NCI-H2029 treated with DMSO at 0.1 percent for 48 hours (cell line): ENCODE data around the gene TPM4.
"Not testable (repeated sequence)": the region's sequence is repeated elsewhere in the genome, so short reads cannot be mapped to it uniquely, and the experiment has no call there.

Experiments used
- DNase-seq: peaks from one replicate; lab custom pipeline; 2025; lab: John Stamatoyannopoulos, UW

The TPM4 gene

DNA sequence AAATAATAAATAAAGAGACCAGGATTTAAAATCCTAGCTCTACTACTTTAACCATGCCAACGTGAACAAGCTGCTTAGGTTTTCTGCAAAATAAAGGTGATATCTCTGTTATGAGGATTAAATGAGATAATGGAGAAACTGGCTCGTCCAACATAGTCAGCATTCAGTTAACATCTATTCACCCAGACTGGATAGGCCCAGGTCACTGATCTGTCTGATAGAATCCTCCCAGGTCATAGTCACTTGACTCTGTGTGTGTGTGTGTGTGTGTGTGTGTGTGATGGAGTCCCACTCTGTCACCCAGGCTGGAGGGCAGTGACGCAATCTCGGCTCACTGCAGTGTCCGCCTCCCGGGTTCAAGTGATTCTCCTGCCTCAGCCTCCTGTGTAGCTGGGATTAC is 22.5 kb downstream of the TPM4 start:
- DNase-seq, result no peak

GRCh38 chr19:16099314-16099965 is 23.1 kb downstream of the TPM4 start:
- DNase-seq, result not testable (repeated sequence)

DNA sequence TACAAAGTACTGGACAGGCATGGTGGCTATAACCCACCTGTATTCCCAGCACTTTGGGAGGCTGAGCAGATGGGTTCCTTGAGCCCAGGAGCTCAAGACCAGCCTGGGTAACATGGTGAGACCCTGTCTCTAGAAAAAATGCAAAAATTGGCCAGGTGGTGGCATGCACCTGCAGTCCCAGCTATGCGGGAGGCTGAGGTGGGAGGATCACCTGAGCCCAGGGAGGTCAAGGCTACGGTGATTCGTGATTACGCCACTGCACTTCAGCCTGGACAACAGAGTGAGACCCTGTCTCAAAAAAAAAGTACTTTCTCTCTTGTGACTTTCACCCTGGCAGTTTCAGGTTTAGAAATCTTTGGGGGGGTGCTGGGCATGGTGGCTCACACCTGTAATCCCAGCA is 24.2 kb downstream of the TPM4 start:
- no peak for DNase-seq

DNA sequence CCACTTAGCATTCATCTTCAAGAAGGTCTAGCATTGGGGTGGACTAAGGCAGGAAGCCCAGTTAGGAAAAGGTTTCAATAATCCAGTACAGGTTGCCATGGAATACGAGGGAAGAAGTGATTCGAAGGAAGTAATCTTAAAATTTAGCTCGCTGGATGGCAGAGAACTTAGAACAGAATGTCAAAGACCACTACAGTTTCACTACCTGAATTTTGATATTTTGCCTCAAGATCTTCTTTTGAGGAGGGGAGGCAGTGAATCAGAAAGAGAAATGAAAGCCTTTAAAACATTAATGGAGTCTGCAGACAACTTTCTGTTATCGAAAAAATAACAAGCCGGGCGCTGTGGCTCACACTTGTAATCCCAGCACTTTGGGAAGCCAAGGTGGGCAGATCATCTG is 28.4 kb downstream of the TPM4 start:
- no peak for DNase-seq

- DNase-seq, result no peak
Observed at GRCh38 chr19:16106121-16106520, 29.8 kb downstream of the TPM4 start.

DNA sequence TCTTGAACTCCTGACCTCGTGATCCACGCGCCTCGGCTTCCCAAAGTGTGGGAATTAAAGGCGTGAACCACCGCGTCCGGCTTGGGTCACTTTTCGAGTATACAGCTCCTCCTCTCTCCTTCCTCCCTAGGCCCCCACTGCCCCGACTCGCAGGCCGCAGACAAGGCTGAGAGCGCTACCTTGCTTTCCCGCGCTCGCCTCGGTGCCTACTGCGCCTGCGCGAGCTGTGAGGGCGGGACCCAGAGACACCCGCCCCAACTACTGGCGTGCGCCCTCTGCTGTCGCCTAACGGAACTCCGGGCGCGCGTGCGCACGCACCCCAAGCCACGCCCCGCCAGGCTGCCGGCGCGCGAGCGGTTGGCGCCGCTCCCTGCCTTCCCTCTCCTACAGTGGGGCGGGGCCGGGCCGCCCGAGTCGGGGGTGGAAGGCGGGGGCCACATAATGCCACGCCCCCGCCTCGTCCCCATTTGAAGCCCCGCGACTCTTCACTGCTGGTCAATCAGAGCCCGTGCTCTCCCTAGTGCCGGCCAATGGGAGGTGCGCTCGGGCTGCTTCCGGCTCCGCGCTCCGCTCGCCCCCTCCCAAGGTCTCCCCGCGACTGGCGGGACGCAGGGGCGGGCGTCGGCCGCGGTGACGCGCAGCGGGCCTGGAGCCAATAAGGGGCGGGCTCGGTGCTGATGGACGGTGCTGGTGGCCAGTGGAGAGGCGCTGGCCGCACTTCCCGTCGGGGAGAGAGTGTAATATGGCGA is 35.0 kb downstream of the TPM4 start, which contains the start of gene RAB8A:
TSS of gene RAB8A (plus strand) at position 730 of the 749 bp plus-strand sequence. CDS start at position 743, 13 bp downstream.
- DNase-seq, result peak; percentile 93

DNA sequence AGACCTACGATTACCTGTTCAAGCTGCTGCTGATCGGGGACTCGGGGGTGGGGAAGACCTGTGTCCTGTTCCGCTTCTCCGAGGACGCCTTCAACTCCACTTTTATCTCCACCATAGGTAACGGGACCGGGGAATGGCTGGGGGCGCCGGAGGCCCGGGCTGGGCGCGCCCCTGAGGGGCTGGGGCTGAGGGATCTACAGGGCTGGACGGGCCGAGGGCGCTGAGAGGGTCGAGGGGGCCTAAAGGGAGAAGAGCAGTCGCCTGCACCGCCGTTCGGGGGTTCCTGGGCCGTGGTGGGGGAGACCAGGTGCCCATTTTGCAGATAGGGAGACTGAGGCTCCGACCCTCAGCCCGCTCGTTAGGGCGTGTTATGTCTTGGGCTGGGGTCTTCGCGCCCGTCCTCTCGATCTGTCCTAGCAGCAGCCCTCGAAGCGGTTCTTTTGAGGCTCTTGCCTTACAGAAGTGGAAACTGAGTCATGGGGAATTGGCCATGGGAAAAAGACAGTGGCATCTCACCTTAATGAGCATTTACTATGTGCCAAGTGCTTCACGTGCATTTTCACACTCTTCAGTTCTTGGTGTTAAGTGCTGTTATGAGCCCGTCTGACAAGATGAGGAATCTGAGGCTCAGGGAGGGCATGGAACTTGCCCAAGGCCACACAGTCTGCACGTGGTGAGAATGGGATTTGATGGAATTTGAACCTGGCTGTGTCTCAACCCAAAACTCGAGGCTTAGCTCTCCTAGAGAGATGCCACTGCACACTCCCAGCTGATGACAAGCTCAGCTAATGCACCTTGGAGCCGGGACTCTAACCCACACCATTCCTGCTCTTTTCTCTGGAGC is 35.8 kb downstream of the TPM4 start:
- DNase-seq, result no peak

DNA sequence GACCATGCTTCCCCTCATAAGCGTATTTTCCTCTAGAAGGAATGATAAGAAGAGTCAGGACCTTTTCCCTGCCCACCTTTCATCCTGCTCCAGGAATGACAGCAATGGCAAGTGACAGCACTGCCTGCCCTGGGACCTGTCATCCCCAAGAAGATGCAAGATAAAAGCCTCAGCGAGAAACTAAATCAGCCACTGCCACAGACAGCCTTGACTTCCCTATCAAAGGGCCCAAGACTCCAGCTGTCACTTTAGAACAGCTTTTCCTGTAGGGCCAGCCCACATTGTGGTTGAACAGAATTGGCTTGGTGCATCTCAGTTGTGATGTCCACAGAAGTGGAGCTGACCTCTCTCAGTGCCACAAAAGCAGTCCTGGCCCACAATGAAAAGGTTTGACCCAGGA is 36.5 kb downstream of the TPM4 start:
- no peak for DNase-seq

- no peak for DNase-seq
Observed at GRCh38 chr19:16113727-16114126, 37.4 kb downstream of the TPM4 start.

GRCh38 chr19:16115301-16116039 is 39.2 kb downstream of the TPM4 start:
- DNase-seq, result peak; percentile 23

DNA sequence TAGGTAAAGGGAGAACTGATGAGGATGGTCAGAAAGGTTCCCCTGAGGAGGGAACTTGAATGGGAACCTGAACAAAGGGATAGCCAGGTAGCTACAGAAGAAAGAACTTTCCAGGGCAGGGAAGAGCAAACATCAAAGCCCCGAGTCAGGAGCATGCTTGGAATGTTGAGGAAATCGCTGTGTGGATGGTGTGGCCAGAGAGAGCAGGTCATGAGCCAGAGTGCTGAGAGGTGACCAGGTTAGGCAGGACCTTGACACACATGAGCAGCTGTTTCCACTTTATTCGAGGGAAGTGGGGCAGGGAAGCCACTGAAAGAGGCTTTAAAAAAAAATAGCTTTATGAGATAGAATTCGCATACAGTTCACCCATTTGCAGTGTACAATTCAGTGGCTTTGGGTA is 39.8 kb downstream of the TPM4 start:
- DNase-seq, result no peak

GRCh38 chr19:16117594-16118033 is 41.3 kb downstream of the TPM4 start:
- DNase-seq, result no peak

DNA sequence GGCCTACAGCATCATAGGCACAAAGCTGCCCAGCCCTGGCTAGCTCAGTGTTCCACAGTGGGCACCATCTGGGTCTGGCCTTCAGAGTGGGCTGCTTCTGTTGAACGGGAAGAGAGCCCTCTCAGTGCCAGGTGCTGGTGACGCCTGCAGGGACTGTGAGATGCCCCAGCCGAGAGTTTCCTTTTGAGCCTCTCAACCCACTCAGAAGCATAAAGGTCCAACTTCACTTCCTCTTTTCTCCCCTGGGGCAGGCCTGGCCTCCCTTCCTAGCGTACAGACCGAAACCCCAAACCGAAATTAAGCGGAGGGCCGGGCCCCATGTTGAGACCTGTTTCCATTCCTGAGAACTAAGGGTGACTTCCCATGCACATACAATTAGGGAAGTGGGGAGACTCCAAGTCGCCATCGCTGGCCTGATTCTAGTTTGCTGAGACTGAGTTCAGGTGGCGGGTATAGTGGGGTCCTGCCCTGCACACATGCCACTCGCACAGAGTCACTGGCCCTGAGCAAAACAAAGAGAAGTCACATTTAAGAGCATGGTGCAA is 42.3 kb downstream of the TPM4 start:
- no peak for DNase-seq

DNA sequence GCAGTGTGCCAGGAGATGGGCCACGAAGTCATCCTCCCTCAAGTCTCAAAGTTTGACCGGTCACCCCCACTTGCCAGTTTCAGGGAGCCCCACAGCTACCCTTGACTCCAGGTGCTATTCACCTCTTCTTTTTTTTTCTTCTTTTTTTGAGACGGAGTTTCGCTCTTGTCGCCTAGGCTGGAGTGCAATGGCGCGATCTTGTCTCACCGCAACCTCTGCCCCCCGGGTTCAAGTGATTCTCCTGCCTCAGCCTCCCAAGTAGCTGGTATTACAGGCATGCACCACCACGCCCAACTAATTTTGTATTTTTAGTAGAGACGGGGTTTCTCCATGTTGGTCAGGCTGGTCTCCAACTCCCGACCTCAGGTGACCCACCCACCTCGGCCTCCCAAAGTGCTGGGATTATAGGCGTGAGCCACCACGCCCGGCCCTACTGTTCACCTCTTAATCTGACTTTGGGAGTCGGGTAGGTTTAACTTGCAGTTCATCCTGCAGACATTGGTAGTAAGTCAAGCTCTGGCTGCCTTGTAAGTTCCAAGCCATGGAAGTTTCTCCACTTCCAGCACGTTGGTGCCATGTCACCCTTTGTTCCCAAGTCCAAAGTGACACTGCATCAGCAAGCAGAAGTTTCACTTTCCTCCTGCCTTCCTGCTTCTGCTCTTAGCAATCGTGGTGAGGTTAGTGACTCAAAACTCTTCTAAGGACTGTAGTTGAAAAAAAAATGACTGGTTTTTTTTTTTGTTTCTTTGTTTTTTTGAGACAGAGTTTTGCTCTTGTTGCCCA is 43.0 kb downstream of the TPM4 start:
- not testable (repeated sequence) for DNase-seq

DNA sequence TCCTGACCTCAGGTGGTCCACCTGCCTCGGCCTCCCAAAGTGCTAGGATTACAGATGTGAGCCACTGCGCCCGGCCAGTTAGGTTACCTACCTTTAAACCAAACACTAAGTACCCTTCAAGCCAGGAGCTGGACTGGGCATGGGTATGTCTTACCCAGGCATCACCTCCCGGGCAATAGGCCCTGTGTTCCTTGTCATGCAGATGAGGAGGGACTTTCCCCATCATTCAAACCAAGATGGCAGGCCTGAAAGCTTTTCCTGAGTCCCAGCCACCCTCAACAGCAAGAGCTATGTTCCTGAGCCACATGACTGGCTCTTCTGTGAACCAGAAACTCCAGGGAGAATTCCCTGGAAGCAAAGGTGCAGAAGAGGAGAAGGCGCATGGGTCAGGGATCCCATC is 44.8 kb downstream of the TPM4 start:
- DNase-seq, result no peak

DNA sequence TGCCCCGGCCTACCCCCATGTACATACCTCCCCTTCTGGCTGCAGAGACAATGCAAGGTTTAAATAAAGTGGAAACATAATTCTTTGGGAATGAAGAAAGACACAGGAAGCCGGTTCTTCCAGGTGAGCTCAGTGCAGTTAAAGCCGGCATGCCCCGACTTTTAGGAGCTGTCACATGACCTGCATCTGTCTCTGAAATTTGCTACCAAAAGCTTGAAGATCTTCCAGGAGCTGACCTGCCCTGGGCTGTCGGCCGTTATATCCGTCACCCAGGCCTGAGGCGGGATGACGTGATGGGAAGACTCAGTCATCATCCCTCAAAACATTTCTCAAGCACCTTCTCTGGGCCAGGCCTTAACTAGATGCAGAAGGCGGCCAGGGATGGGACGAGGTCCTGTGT is 45.7 kb downstream of the TPM4 start:
- DNase-seq, result no peak

DNA sequence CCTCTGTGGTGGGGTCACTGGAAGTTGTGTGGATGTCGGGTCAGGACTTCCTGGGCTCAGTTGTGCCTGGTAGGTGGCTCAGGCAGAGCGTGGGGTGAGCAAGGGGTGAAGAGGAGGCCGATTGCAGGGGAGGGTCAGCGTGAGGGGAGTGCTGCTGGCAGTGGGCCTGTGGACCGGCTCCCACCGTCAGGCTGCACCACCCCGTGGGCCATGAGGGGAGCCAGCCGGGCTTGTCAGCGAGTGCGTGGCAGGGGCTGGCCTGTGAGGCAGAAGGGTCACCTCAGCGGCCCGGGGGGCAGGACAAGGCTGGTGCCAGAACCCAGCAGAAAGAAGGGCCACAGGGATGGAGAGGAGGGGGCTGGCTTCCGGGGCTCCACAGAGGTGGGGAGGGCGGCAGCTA is 48.7 kb downstream of the TPM4 start:
- DNase-seq, result no peak

DNA sequence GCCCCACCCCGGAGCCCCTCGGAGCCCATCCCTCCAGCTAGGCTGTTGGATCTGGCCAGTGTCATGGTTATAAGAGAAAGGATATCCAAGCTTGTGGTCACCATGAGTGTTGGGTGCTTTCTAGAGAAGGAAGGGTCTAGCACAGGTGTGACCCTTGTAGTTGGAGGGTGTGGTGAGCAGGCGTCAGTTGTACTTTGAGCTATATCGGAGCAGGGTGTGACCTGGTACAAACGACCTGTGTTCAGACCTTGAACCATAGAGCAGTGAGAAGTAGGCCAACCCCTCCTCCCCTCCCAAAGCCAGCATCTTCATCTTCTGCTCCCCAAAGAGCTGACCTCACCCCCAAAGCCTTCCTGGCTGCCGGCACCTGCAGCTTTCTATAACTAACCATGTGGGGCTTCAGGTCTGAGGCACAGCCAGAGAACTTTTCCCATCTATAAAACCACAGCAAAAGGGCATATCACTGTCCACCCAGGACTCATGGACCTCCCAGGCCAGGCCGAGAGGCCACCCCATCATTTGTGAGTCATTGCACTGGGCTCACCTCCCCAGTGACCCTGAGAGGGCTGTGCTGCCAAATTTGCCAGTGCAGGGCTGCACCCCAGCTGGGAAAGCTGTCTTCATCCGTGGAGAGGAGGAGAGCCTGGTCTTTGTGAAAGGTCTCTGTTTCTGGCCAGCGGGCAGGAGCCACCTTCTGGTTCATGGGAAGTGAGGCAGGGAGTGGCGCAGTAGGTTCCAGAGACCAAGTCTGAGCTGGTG is 49.6 kb downstream of the TPM4 start:
- DNase-seq, result no peak

DNA sequence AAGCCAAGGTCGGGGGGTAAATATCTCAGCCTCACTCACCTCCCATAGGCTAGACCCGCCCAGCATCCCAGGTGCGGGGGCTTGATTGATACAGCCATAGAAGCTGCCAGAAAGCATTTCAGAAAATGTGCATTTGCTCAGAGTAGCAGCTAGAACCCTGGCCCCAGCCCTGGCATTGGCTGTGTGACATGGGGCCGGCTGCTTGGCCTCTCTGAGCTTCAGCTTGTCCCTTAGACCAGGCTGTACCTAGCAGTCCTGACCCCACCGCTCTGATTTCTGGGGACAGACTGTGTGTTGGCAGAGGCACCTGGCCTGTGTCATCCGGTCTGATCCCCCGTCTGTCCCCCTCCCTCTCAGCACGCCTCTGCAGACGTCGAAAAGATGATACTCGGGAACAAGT is 50.8 kb downstream of the TPM4 start:
- no peak for DNase-seq

DNA sequence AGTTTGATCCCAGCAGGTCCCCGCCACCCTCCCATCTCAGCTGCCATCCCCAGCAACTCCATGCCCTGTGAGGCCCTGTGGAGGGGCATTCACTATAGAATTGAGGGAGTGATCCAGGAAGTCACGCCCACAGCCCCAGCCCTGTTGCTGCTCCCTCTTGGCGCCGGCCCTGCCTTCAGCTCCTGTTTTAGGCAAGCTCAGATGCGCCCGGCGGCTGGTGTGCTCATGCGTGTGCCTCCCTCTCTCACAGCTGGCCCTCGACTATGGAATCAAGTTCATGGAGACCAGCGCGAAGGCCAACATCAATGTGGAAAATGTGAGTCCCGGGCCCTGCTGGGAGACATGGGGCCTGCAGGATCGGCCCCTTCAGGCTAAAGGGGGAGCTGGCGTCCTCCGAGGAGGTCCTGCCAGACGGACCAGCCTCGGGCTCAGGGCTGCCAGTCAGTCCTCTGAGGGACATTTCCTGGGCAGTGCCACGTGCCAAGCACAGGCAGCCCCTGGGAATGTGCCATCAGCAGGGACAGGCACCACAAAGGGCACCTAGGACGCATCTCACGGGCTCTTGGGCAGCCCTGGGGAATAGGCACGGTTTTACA is 51.6 kb downstream of the TPM4 start:
- no peak for DNase-seq
